ENCODE data around the gene BRCC3. TPM values are rescaled to one million over a fixed set of nuclear protein-coding genes. Genes with fewer than 3 reads are reported as not detected.
A peak's percentile ranks its signal among the peaks of the same experiment; 100 is the strongest.

The BRCC3 gene
- total RNA-seq = 17.0 TPM
- long read RNA-seq, transcript BRCC3-208 (10 exons, 2,694 nt) = major isoform, 5 of 16 reads
- long read RNA-seq, partial matches to known transcripts = 2 of 16 reads
- long read RNA-seq, other reads (novel, unspliced or antisense) = 9 of 16 reads

- no peaks in the 10 kb centered on the region for H3K27me3 ChIP-seq (ENCODE audit: low read depth)
- intact Hi-C loops (cut with micrococcal nuclease) = no loop called here
- peak within 1 kb of the TSS; percentile 90 for H3K27ac ChIP-seq (replicated peaks)
- H3K4me3 ChIP-seq = peak within 1 kb of the TSS; percentile 77
- H3K9me3 ChIP-seq (replicated peaks) = no peaks in the 10 kb centered on the region
- H3K36me3 ChIP-seq = no peaks in the 10 kb centered on the region
- DNase-seq = peak; percentile 79
- TF ChIP-seq CTCF (IDR thresholded peaks at IDR 0.05; ENCODE audit: borderline replicate concordance) = no peak
- H3K4me1 ChIP-seq = peaks cover 28% of the 10 kb centered on the region
Observed at GRCh38 chrX:155070975-155071693, at the start of gene BRCC3, which contains the start of the genes CMC4 and MTCP1. TSS of gene BRCC3 (plus strand) at chrX:155071508. CDS start at chrX:155071528, 20 bp downstream. TSS of gene CMC4 (minus strand) at chrX:155071136. CDS start at chrX:155064023, 7,113 bp downstream. TSS of gene MTCP1 (minus strand) at chrX:155071136. CDS start at chrX:155066010, 5,126 bp downstream.

GRCh38 chrX:155022585-155022984 lies 48.7 kb upstream of the BRCC3 start, which contains the start of gene F8:
TSS of gene F8 (minus strand) at chrX:155022723. CDS start at chrX:155022552, 171 bp downstream.
- no peak for TF ChIP-seq CTCF (IDR thresholded peaks at IDR 0.05; ENCODE audit: borderline replicate concordance)
- Histone ChIP-seq H3K4me3 (peak within 1 kb of the TSS; percentile 56), H3K27ac (replicated peaks) (peak within 1 kb of the TSS; percentile 71), H3K36me3 (no peaks in the 10 kb centered on the region), H3K27me3 (ENCODE audit: low read depth) (no peaks in the 10 kb centered on the region), H3K9me3 (replicated peaks) (no peaks in the 10 kb centered on the region), H3K4me1 (no peaks in the 10 kb centered on the region)
- no peak for DNase-seq
- intact Hi-C loops (cut with micrococcal nuclease) = no loop called here

- no peaks in the 10 kb centered on the region for H3K36me3 ChIP-seq
- H3K27ac ChIP-seq (replicated peaks) = no peak overlapping the region
- H3K4me3 ChIP-seq = no peak overlapping the region
- peaks cover 14% of the 10 kb centered on the region for H3K4me1 ChIP-seq
- no peaks in the 10 kb centered on the region for H3K27me3 ChIP-seq (ENCODE audit: low read depth)
- TF ChIP-seq CTCF (IDR thresholded peaks at IDR 0.05; ENCODE audit: borderline replicate concordance) = no peak
- H3K9me3 ChIP-seq (replicated peaks) = no peaks in the 10 kb centered on the region
- intact Hi-C loops (cut with micrococcal nuclease) = no loop called here
- no peak for DNase-seq
Observed at GRCh38 chrX:155023907-155024833, 47.1 kb upstream of the BRCC3 start.

GRCh38 chrX:155026420-155026726 lies 44.9 kb upstream of the BRCC3 start:
- peaks cover 17% of the 10 kb centered on the region for H3K4me1 ChIP-seq
- no peaks in the 10 kb centered on the region for H3K27me3 ChIP-seq (ENCODE audit: low read depth)
- intact Hi-C loops (cut with micrococcal nuclease) = no loop called here

More at GRCh38 chrX:155026420-155026726, 44.9 kb upstream of the BRCC3 start:
- TF ChIP-seq CTCF (IDR thresholded peaks at IDR 0.05; ENCODE audit: borderline replicate concordance) = no peak
- H3K4me3 ChIP-seq = peak overlapping the region; percentile 72
- H3K36me3 ChIP-seq = no peaks in the 10 kb centered on the region
- no peak for DNase-seq
- no peaks in the 10 kb centered on the region for H3K9me3 ChIP-seq (replicated peaks)
- peak overlapping the region; percentile 97 for H3K27ac ChIP-seq (replicated peaks)

Measured in left ventricle myocardium inferior (tissue), 1 donor.